ENCODE data around the gene PCBP3. TPM values are rescaled to one million over a fixed set of nuclear protein-coding genes. Genes with fewer than 3 reads are reported as not detected.
A peak's percentile ranks its signal among the peaks of the same experiment; 100 is the strongest.

PCBP3 gene
- total RNA-seq, 2 experiments from 2014 or later, result 0.66 to 1.3 TPM

- no peaks in the 10 kb centered on the region for H3K9me3 Mint-ChIP-seq
- no peak for DNase-seq
Measured at GRCh38 chr21:45871616-45872236, 228.2 kb downstream of the PCBP3 start.

GRCh38 chr21:45872471-45872870 is 228.9 kb downstream of the PCBP3 start:
- no peaks in the 10 kb centered on the region for H3K9me3 Mint-ChIP-seq

More at GRCh38 chr21:45871616-45872236, 228.2 kb downstream of the PCBP3 start:
- Mint-ChIP-seq H3K4me3 (no peak overlapping the region), H3K36me3 (no peaks in the 10 kb centered on the region), H3K27me3 (peaks cover 4% of the 10 kb centered on the region), H3K27ac (no peak overlapping the region), H3K4me1 (no peaks in the 10 kb centered on the region)

GRCh38 chr21:45872902-45873301 is 229.4 kb downstream of the PCBP3 start:
- Mint-ChIP-seq H3K9me3 (no peaks in the 10 kb centered on the region), H3K4me3 (no peak overlapping the region), H3K4me1 (no peaks in the 10 kb centered on the region), H3K27me3 (peaks cover 4% of the 10 kb centered on the region), H3K36me3 (no peaks in the 10 kb centered on the region), H3K27ac (no peak overlapping the region)
- no peak for DNase-seq

More at GRCh38 chr21:45872471-45872870, 228.9 kb downstream of the PCBP3 start:
- no peak overlapping the region for H3K4me3 Mint-ChIP-seq
- H3K4me1 Mint-ChIP-seq, result no peaks in the 10 kb centered on the region
- no peaks in the 10 kb centered on the region for H3K36me3 Mint-ChIP-seq
- H3K27me3 Mint-ChIP-seq, result peaks cover 4% of the 10 kb centered on the region
- DNase-seq, result no peak
- H3K27ac Mint-ChIP-seq, result no peak overlapping the region

GRCh38 chr21:45873418-45873817 is 229.9 kb downstream of the PCBP3 start:
- Mint-ChIP-seq H3K9me3 (no peaks in the 10 kb centered on the region), H3K27ac (no peak overlapping the region), H3K27me3 (peaks cover 4% of the 10 kb centered on the region), H3K4me3 (no peak overlapping the region), H3K4me1 (no peaks in the 10 kb centered on the region), H3K36me3 (no peaks in the 10 kb centered on the region)
- DNase-seq, result no peak

- DNase-seq, result no peak
- no peaks in the 10 kb centered on the region for H3K36me3 Mint-ChIP-seq
- H3K27me3 Mint-ChIP-seq, result peaks cover 9% of the 10 kb centered on the region
- H3K4me1 Mint-ChIP-seq, result no peaks in the 10 kb centered on the region
- no peak overlapping the region for H3K27ac Mint-ChIP-seq
- H3K9me3 Mint-ChIP-seq, result no peaks in the 10 kb centered on the region
- no peak overlapping the region for H3K4me3 Mint-ChIP-seq
Measured at GRCh38 chr21:45873866-45874265, 230.3 kb downstream of the PCBP3 start.

- Mint-ChIP-seq H3K4me3 (no peak overlapping the region), H3K27ac (no peak overlapping the region), H3K4me1 (peaks cover 4% of the 10 kb centered on the region), H3K9me3 (no peaks in the 10 kb centered on the region), H3K27me3 (peaks cover 16% of the 10 kb centered on the region), H3K36me3 (no peaks in the 10 kb centered on the region)
- DNase-seq, result peak; percentile 22
Measured at GRCh38 chr21:45874716-45875415, 231.3 kb downstream of the PCBP3 start.

GRCh38 chr21:45875416-45875760 is 231.9 kb downstream of the PCBP3 start:
- Mint-ChIP-seq H3K36me3 (no peaks in the 10 kb centered on the region), H3K27me3 (peaks cover 19% of the 10 kb centered on the region), H3K9me3 (no peaks in the 10 kb centered on the region), H3K4me3 (no peak overlapping the region), H3K4me1 (peaks cover 8% of the 10 kb centered on the region), H3K27ac (no peak overlapping the region)
- no peak for DNase-seq

- Mint-ChIP-seq H3K4me1 (peaks cover 11% of the 10 kb centered on the region), H3K4me3 (no peak overlapping the region)
Measured at GRCh38 chr21:45875881-45876280, 232.4 kb downstream of the PCBP3 start.

GRCh38 chr21:45876381-45877170 is 233.1 kb downstream of the PCBP3 start:
- Mint-ChIP-seq H3K4me3 (no peak overlapping the region), H3K36me3 (no peaks in the 10 kb centered on the region), H3K9me3 (no peaks in the 10 kb centered on the region), H3K27me3 (peaks cover 22% of the 10 kb centered on the region), H3K27ac (no peak overlapping the region), H3K4me1 (peaks cover 14% of the 10 kb centered on the region)
- no peak for DNase-seq

More at GRCh38 chr21:45875881-45876280, 232.4 kb downstream of the PCBP3 start:
- DNase-seq, result no peak
- Mint-ChIP-seq H3K27ac (no peak overlapping the region), H3K27me3 (peaks cover 22% of the 10 kb centered on the region), H3K36me3 (no peaks in the 10 kb centered on the region), H3K9me3 (no peaks in the 10 kb centered on the region)

- no peak for DNase-seq
- no peak overlapping the region for H3K27ac Mint-ChIP-seq
- peaks cover 18% of the 10 kb centered on the region for H3K4me1 Mint-ChIP-seq
- H3K9me3 Mint-ChIP-seq, result no peaks in the 10 kb centered on the region
- no peaks in the 10 kb centered on the region for H3K36me3 Mint-ChIP-seq
- peaks cover 22% of the 10 kb centered on the region for H3K27me3 Mint-ChIP-seq
- H3K4me3 Mint-ChIP-seq, result no peak overlapping the region
Measured at GRCh38 chr21:45877171-45877438, 233.6 kb downstream of the PCBP3 start.

GRCh38 chr21:45877821-45878469 is 234.4 kb downstream of the PCBP3 start:
- peaks cover 18% of the 10 kb centered on the region for H3K4me1 Mint-ChIP-seq
- peaks cover 22% of the 10 kb centered on the region for H3K27me3 Mint-ChIP-seq
- DNase-seq, result no peak
- H3K27ac Mint-ChIP-seq, result no peak overlapping the region
- no peaks in the 10 kb centered on the region for H3K36me3 Mint-ChIP-seq
- H3K4me3 Mint-ChIP-seq, result no peak overlapping the region
- no peaks in the 10 kb centered on the region for H3K9me3 Mint-ChIP-seq

GRCh38 chr21:45880097-45881068 is 236.9 kb downstream of the PCBP3 start:
- H3K4me3 Mint-ChIP-seq, result no peak overlapping the region
- H3K27me3 Mint-ChIP-seq, result peaks cover 18% of the 10 kb centered on the region
- peak; percentile 64 for DNase-seq
- H3K9me3 Mint-ChIP-seq, result no peaks in the 10 kb centered on the region
- peaks cover 32% of the 10 kb centered on the region for H3K4me1 Mint-ChIP-seq
- no peak overlapping the region for H3K27ac Mint-ChIP-seq
- no peaks in the 10 kb centered on the region for H3K36me3 Mint-ChIP-seq

GRCh38 chr21:45882645-45883044 is 239.1 kb downstream of the PCBP3 start:
- Mint-ChIP-seq H3K4me3 (no peak overlapping the region), H3K27ac (no peak overlapping the region), H3K27me3 (peaks cover 18% of the 10 kb centered on the region), H3K9me3 (no peaks in the 10 kb centered on the region), H3K36me3 (no peaks in the 10 kb centered on the region), H3K4me1 (peaks cover 52% of the 10 kb centered on the region)
- no peak for DNase-seq

- Mint-ChIP-seq H3K9me3 (no peaks in the 10 kb centered on the region), H3K27me3 (peaks cover 18% of the 10 kb centered on the region), H3K4me1 (peaks cover 53% of the 10 kb centered on the region), H3K27ac (no peak overlapping the region), H3K4me3 (no peak overlapping the region), H3K36me3 (no peaks in the 10 kb centered on the region)
- DNase-seq, result no peak
Measured at GRCh38 chr21:45883090-45883489, 239.6 kb downstream of the PCBP3 start.

Measured in activated naive CD8-positive, alpha-beta T cell treated with anti-CD3 and anti-CD28 coated beads for 36 hours (primary cell).